ENCODE data around the gene GBP5. TPM values are rescaled to one million over a fixed set of nuclear protein-coding genes. Genes with fewer than 3 reads are reported as not detected.

GBP5 gene
- polyA plus RNA-seq, 1 of the 3 experiments (the other 2 are of a cell fraction), result 0.08 TPM

- Histone ChIP-seq H2AFZ (ENCODE audit: low read depth) (no peak overlapping the region), H3K79me2 (ENCODE audit: insufficient read depth) (no peaks in the 10 kb centered on the region), H3K4me3 (ENCODE audit: low read depth in 2 of 2, low read length in 1 of 2) (no peak overlapping the region), H3K4me1 (ENCODE audit: control insufficient read depth in 1 of 2, insufficient read depth in 2 of 2, low read depth in 1 of 2, low read length in 1 of 2) (no peaks in the 10 kb centered on the region; a peak in 1 of 4 replicates), H3K27ac (ENCODE audit: low read depth in 2 of 2, low read length in 1 of 2) (no peak overlapping the region), H4K20me1 (ENCODE audit: insufficient read depth) (no peaks in the 10 kb centered on the region), H3K4me2 (no peak overlapping the region), H3F3A (replicated peaks; ENCODE audit: insufficient read depth) (no peaks in the 10 kb centered on the region), H3K9ac (no peak overlapping the region), H3K9me2 (no peaks in the 10 kb centered on the region), H3K27me3 (ENCODE audit: insufficient read depth) (no peaks in the 10 kb centered on the region), H3K36me3 (replicated peaks in 1 of 2; ENCODE audit: control insufficient read depth in 1 of 2, insufficient read depth in 2 of 2, low read length in 1 of 2) (no peaks in the 10 kb centered on the region), H3K9me3 (no peaks in the 10 kb centered on the region)
- TF ChIP-seq MXI1 (IDR thresholded peaks at IDR 0.05; ENCODE audit: low read depth, low read length) (no peak), TAF1 (IDR thresholded peaks at IDR 0.05; ENCODE audit: borderline replicate concordance, low read depth, low read length) (no peak), RAD21 (IDR thresholded peaks at IDR 0.05; ENCODE audit: low read length) (no peak), ELF1 (IDR thresholded peaks at IDR 0.05) (no peak), NRF1 (IDR thresholded peaks at IDR 0.05; ENCODE audit: low read depth, low read length) (no peak), IRF3 (IDR thresholded peaks at IDR 0.05; ENCODE audit: low read depth, low read length) (no peak), FOXJ3 (CRISPR knock-in tag; IDR thresholded peaks at IDR 0.05) (no peak), RCOR1 (IDR thresholded peaks at IDR 0.05; ENCODE audit: low read length) (no peak), REST (IDR thresholded peaks at IDR 0.05; ENCODE audit: low read depth, low read length) (no peak), GABPA (IDR thresholded peaks at IDR 0.05; ENCODE audit: low read depth) (no peak), ZBTB33 (IDR thresholded peaks at IDR 0.05; ENCODE audit: borderline replicate concordance, low read depth) (no peak), RFX5 (IDR thresholded peaks at IDR 0.05; ENCODE audit: low read length) (no peak), USF2 (IDR thresholded peaks at IDR 0.05; ENCODE audit: borderline replicate concordance, low read depth, low read length) (no peak), USF1 (IDR thresholded peaks at IDR 0.05; ENCODE audit: borderline replicate concordance, low read depth) (no peak), MEF2A (IDR thresholded peaks at IDR 0.05; ENCODE audit: borderline replicate concordance, low read depth) (no peak), CHD2 (IDR thresholded peaks at IDR 0.05; ENCODE audit: low read length, partially characterized antibody) (no peak), YY1 (IDR thresholded peaks at IDR 0.05; ENCODE audit: low read depth) (no peak), FOXM1 (IDR thresholded peaks at IDR 0.05; ENCODE audit: low read depth) (no peak), SIN3A (IDR thresholded peaks at IDR 0.05; ENCODE audit: borderline replicate concordance, low read depth, low read length) (no peak)
- ChIA-PET POLR2A (no interaction called here), CTCF (interaction anchor here (1.0 kb wide), 1 partner anchor 304 kb away, joined by 3 read pairs; no protein-coding TSS in a partner anchor)
- WGBS (ENCODE audit: low lambda C conversion rate), result 31% methylated on average over 2 of the region's 2 CpGs
- no peak for DNase-seq
Measured at GRCh38 chr1:89305493-89305892, 32.8 kb upstream of the GBP5 start.

Measured in SK-N-SH (cell line).